ENCODE measurements around the gene CEP120.

DNA sequence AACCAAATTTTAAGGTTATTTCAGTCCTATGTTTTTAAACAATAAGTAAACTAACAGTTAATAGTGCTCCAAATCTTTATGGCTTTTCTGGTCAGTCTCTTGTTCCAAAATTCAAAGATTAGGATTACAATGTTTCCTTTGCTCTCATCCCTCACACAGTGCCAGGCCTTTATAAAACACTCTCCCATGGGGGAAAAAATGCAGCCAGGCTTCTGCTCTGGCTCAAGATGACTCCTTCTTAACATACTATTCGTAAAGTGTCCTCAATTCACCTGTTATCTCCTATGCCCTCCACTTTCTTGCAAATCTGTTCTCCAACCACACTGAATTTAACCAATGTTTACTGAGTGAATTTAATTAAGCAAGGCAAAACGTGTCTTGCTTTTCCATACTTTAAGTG lies 1.4 kb downstream of the CEP120 start:
- TF ChIP-seq SUZ12 (IDR thresholded peaks at IDR 0.05; ENCODE audit: extremely low read depth, insufficient read depth, insufficient read length) (no peak), YY1 (IDR thresholded peaks at IDR 0.05; ENCODE audit: insufficient read depth, insufficient read length) (no peak), ZNF274 (IDR thresholded peaks at IDR 0.05; ENCODE audit: low read depth, low read length) (no peak)
